ENCODE results near the gene NFIC. TPM values are rescaled to one million over a fixed set of nuclear protein-coding genes. Genes with fewer than 3 reads are reported as not detected.
A peak's percentile ranks its signal among the peaks of the same experiment; 100 is the strongest.
"Not testable (repeated sequence)": the region's sequence is repeated elsewhere in the genome, so short reads cannot be mapped to it uniquely, and the experiment has no call there.

Gene NFIC
- total RNA-seq, 1 donor from 2014 or later, result 194 TPM

GRCh38 chr19:3346677-3347353 lies 19.6 kb upstream of the NFIC start:
- no peaks in the 10 kb centered on the region for H3K36me3 ChIP-seq
- H3K27me3 ChIP-seq, result no peaks in the 10 kb centered on the region
- H3K4me1 ChIP-seq, result peaks cover 13 to 32% of the 10 kb centered on the region in 2 donors
- peak overlapping the region; percentile 24 to 45 for H3K4me3 ChIP-seq
- H3K9me3 ChIP-seq, result no peaks in the 10 kb centered on the region
- no peak for TF ChIP-seq CTCF (IDR thresholded peaks at IDR 0.05)
- intact Hi-C loops (cut with DNase I), result no loop called here
- peak overlapping the region; percentile 81 to 86 for H3K27ac ChIP-seq
- peak in 1 of 2 donors; percentile 91 for DNase-seq (ENCODE audit: low spot score in 2 of 2)

GRCh38 chr19:3348042-3348441 lies 18.3 kb upstream of the NFIC start:
- intact Hi-C loops (cut with DNase I), result no loop called here
- no peak for TF ChIP-seq CTCF (IDR thresholded peaks at IDR 0.05)
- Histone ChIP-seq H3K27ac (no peak overlapping the region), H3K36me3 (no peaks in the 10 kb centered on the region), H3K4me1 (peaks cover 11 to 24% of the 10 kb centered on the region in 2 donors), H3K4me3 (no peak overlapping the region), H3K27me3 (no peaks in the 10 kb centered on the region), H3K9me3 (no peaks in the 10 kb centered on the region)
- DNase-seq (ENCODE audit: low spot score in 2 of 2), result no peak

GRCh38 chr19:3348469-3348868 lies 17.9 kb upstream of the NFIC start:
- intact Hi-C loops (cut with DNase I); H3K9me3 ChIP-seq; DNase-seq (ENCODE audit: low spot score in 2 of 2); H3K36me3 ChIP-seq; H3K4me3 ChIP-seq; H3K27me3 ChIP-seq; H3K27ac ChIP-seq: not testable (repeated sequence)
- peaks cover 8 to 19% of the 10 kb centered on the region in 2 donors for H3K4me1 ChIP-seq

- Histone ChIP-seq H3K4me3 (no peak overlapping the region), H3K9me3 (no peaks in the 10 kb centered on the region), H3K27me3 (no peaks in the 10 kb centered on the region), H3K27ac (peak overlapping the region in 1 of 2 donors; percentile 10), H3K36me3 (no peaks in the 10 kb centered on the region), H3K4me1 (peaks cover 8 to 12% of the 10 kb centered on the region in 2 donors)
- DNase-seq (ENCODE audit: low spot score in 2 of 2), result no peak
- TF ChIP-seq CTCF (IDR thresholded peaks at IDR 0.05), result peak in 1 of 3 experiments; percentile 7
- intact Hi-C loops (cut with DNase I), result no loop called here
Observed at GRCh38 chr19:3350014-3350663, 16.2 kb upstream of the NFIC start.

- Histone ChIP-seq H3K36me3 (no peaks in the 10 kb centered on the region), H3K27me3 (no peaks in the 10 kb centered on the region), H3K27ac (no peak overlapping the region), H3K4me1 (peaks cover 2 to 5% of the 10 kb centered on the region in 2 donors), H3K4me3 (no peak overlapping the region), H3K9me3 (no peaks in the 10 kb centered on the region)
- no peak for TF ChIP-seq CTCF (IDR thresholded peaks at IDR 0.05)
- no peak for DNase-seq (ENCODE audit: low spot score in 2 of 2)
- intact Hi-C loops (cut with DNase I), result no loop called here
Observed at GRCh38 chr19:3351702-3352447, 14.5 kb upstream of the NFIC start.

DNA sequence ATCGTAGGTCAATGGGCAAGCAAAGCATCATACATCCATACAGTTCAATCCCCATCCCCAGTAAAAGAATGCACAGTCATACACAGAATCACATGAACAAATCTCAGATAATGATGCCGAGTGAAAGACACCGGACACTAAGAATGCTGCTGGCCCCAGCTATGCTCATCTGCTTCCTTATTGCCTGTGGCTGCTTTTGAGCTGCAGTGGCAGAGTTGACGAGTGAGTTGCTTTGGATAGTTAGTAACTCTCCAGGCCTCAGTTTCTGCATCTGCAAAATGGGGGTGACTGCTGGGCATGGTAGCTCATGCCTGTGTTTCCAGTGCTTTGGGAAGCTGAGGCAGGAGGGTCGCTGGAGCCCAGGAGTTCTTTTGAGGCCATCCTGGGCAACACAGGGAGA lies 12.9 kb upstream of the NFIC start:
- TF ChIP-seq CTCF (IDR thresholded peaks at IDR 0.05), result no peak

More for the DNA sequence above, 12.9 kb upstream of the NFIC start:
- no peak overlapping the region for H3K27ac ChIP-seq
- no peak for DNase-seq (ENCODE audit: low spot score in 2 of 2)
- intact Hi-C loops (cut with DNase I), result no loop called here
- no peaks in the 10 kb centered on the region for H3K27me3 ChIP-seq
- no peaks in the 10 kb centered on the region for H3K9me3 ChIP-seq
- no peak overlapping the region for H3K4me3 ChIP-seq
- H3K4me1 ChIP-seq, result peaks cover 7 to 11% of the 10 kb centered on the region in 2 donors
- no peaks in the 10 kb centered on the region for H3K36me3 ChIP-seq

Data from ascending aorta (tissue), 2 donors.